ENCODE results near the gene PFKFB4. TPM values are rescaled to one million over a fixed set of nuclear protein-coding genes. Genes with fewer than 3 reads are reported as not detected.

Gene PFKFB4
- total RNA-seq, 1 experiment from 2014 or later, result 12.3 TPM

DNA sequence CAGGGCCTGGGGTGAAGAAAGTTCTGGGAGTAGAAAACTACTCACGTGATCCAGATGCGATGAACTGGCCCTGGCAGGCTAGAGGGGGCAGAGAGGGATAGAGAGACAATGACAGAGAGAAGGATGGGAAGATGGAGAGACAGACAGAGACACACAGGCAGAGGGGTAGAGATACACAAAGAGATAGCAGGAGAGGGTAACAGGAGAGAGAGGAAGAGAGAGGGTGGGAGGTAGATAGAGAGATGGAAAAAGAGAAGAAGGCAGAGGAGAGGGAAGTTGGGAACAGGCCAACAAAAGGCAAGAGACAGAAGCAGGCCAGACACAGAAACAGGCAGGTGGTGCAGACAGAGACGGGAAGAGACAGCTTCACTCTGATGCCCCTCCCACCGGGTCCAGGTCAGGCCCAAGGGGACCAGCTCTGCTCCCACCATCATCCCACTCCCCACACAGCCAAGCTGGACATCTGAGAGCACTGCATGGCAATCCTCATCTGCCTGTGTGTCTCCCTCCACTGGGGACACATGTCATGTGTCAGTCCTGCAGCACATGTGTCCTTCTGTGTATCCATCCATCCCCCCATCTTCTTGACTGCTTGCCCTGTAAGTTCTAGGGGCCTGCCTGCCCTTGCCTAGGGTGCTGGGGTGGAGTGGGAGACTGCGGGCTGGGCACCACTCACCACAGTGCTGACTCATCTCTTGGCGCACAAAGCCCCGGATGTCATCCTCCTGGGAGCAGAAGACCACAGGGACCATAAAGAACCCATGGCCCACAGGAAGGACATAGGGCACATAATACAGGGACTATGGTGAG is 9.2 kb upstream of the PFKFB4 start:
- Histone ChIP-seq H3K4ac (ENCODE audit: low read depth, low read length) (no peak overlapping the region), H3K79me2 (ENCODE audit: insufficient read depth, low read length) (no peaks in the 10 kb centered on the region), H3K27ac (ENCODE audit: insufficient read length, low read depth, low read length) (no peak overlapping the region), H4K5ac (ENCODE audit: insufficient read length, low read depth, low read length) (no peak overlapping the region), H3T11ph (ENCODE audit: low read length) (no peak overlapping the region), H2BK5ac (ENCODE audit: insufficient read length, low read length) (no peak overlapping the region), H3K18ac (ENCODE audit: insufficient read length, low read depth, low read length) (no peak overlapping the region), H3K27me3 (ENCODE audit: insufficient read depth, low read length) (no peaks in the 10 kb centered on the region), H3K56ac (ENCODE audit: insufficient read length, low read depth, low read length) (no peak overlapping the region), H4K20me1 (ENCODE audit: control insufficient read depth, insufficient read depth, insufficient read length) (no peaks in the 10 kb centered on the region), H3K23ac (ENCODE audit: insufficient read length, low read depth, low read length) (no peak overlapping the region), H2BK20ac (ENCODE audit: low read depth, low read length, poor library complexity, severe bottlenecking) (no peak overlapping the region), H2BK15ac (ENCODE audit: low read depth, low read length) (no peak overlapping the region), H3K9me3 (ENCODE audit: control insufficient read depth, low read depth, low read length) (no peaks in the 10 kb centered on the region), H4K8ac (replicated peaks; ENCODE audit: insufficient read length, low read depth, low read length) (no peak overlapping the region), H2BK120ac (ENCODE audit: low read depth, low read length, poor library complexity, severe bottlenecking) (no peak overlapping the region), H3K14ac (ENCODE audit: insufficient read depth, low read length) (no peak overlapping the region), H3K4me2 (ENCODE audit: insufficient read depth, insufficient read length, low read length) (no peak overlapping the region), H3K79me1 (ENCODE audit: insufficient read depth, low read depth, low read length, poor library complexity, severe bottlenecking) (no peaks in the 10 kb centered on the region), H2AFZ (ENCODE audit: low read length) (no peak overlapping the region), H3K4me1 (ENCODE audit: insufficient read depth, low read length) (peaks cover 2% of the 10 kb centered on the region; the same call in 1 of the 2 replicates), H4K91ac (ENCODE audit: insufficient read length, low read depth, low read length) (no peak overlapping the region), H2AK5ac (ENCODE audit: insufficient read length, low read length) (no peak overlapping the region), H3K9ac (ENCODE audit: extremely low read depth, insufficient read length, low read length) (no peak overlapping the region), H3K23me2 (ENCODE audit: insufficient read length, low read depth, low read length, poor library complexity, severe bottlenecking) (no peaks in the 10 kb centered on the region), H2BK12ac (ENCODE audit: insufficient read length, low read depth, low read length) (no peak overlapping the region)
- H3K27me3 Mint-ChIP-seq (ENCODE audit: low read depth), result peaks cover 2% of the 10 kb centered on the region; the same call in 1 of the 2 replicates
- no peak for DNase-seq
- TF ChIP-seq, protein P1, sequence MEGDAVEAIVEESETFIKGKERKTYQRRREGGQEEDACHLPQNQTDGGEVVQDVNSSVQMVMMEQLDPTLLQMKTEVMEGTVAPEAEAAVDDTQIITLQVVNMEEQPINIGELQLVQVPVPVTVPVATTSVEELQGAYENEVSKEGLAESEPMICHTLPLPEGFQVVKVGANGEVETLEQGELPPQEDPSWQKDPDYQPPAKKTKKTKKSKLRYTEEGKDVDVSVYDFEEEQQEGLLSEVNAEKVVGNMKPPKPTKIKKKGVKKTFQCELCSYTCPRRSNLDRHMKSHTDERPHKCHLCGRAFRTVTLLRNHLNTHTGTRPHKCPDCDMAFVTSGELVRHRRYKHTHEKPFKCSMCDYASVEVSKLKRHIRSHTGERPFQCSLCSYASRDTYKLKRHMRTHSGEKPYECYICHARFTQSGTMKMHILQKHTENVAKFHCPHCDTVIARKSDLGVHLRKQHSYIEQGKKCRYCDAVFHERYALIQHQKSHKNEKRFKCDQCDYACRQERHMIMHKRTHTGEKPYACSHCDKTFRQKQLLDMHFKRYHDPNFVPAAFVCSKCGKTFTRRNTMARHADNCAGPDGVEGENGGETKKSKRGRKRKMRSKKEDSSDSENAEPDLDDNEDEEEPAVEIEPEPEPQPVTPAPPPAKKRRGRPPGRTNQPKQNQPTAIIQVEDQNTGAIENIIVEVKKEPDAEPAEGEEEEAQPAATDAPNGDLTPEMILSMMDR (conservative IDR thresholded peaks at IDR 0.05), result no peak
- WGBS (ENCODE audit: extremely low coverage, insufficient read length, low lambda C conversion rate), result no CpG with 5 or more reads among the region's 7 CpGs
- peak overlapping the region in 1 of 3 experiments; percentile 0; a peak in 3 of 7 replicates for H3K27ac Mint-ChIP-seq
- peaks cover 22 to 24% of the 10 kb centered on the region in 2 experiments for H3K4me1 Mint-ChIP-seq
- H3K9me3 Mint-ChIP-seq, result no peaks in the 10 kb centered on the region; a peak in 1 of 5 replicates
- peaks cover 0 to 18% (median 0%) of the 10 kb centered on the region in 3 experiments; a peak in 3 of 7 replicates for H3K36me3 Mint-ChIP-seq (ENCODE audit: insufficient read depth in 1 of 3, low read depth in 3 of 3)
- H3K4me3 Mint-ChIP-seq, result no peak overlapping the region
